Fibroblast of villous mesenchyme (primary cell): ENCODE data around the gene DDAH2. TPM values are rescaled to one million over a fixed set of nuclear protein-coding genes. Genes with fewer than 3 reads are reported as not detected.

Source experiments
- DNase-seq: peaks from one replicate; pipeline ENCODE4 v3.0.0-alpha.2; 2010; ENCODE audit warnings: low read depth
- H3K4me3 ChIP-seq: 2 replicates; pipeline ENCODE4 v1.5.1; 2011; ENCODE audit warnings: low read depth, mild to moderate bottlenecking, low read length
- total RNA-seq: library from RNA; depleted of rRNA; stranded (reverse); fragments of >200 nt; gene quantifications from 2 replicates; pipeline ENCODE4 v1.2.3, GENCODE V29; 2012
- TF ChIP-seq, protein P1 (sequence below): IDR thresholded peaks from 2 replicates; pipeline ENCODE4 v1.5.1; 2012; ENCODE audit warnings: low read depth, mild to moderate bottlenecking, low read length; ENCODE audit not compliant: insufficient read depth

The DDAH2 gene
- total RNA-seq, 1 donor = 60.5 TPM

DNA sequence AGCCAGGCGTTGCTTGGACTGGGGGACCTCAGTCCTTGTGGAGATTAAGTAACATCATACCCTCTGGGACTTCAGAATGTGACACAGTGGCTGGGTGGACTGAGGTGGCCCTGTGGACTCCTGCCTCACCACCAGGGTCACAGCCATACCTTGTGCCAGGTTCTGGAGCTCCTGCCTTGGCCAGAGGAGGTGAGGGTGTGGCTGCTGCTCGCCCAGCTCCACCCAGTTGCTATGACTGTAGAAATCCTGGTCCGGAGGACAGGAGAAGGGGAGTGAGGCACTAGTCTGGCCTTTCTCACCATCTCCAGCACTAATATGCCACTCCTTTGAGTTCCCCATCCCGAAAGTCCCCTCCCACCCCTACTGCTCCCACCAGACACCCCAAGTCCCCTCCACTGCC is 46.1 kb upstream of the DDAH2 start:
- TF ChIP-seq, protein P1, sequence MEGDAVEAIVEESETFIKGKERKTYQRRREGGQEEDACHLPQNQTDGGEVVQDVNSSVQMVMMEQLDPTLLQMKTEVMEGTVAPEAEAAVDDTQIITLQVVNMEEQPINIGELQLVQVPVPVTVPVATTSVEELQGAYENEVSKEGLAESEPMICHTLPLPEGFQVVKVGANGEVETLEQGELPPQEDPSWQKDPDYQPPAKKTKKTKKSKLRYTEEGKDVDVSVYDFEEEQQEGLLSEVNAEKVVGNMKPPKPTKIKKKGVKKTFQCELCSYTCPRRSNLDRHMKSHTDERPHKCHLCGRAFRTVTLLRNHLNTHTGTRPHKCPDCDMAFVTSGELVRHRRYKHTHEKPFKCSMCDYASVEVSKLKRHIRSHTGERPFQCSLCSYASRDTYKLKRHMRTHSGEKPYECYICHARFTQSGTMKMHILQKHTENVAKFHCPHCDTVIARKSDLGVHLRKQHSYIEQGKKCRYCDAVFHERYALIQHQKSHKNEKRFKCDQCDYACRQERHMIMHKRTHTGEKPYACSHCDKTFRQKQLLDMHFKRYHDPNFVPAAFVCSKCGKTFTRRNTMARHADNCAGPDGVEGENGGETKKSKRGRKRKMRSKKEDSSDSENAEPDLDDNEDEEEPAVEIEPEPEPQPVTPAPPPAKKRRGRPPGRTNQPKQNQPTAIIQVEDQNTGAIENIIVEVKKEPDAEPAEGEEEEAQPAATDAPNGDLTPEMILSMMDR = no peak
- H3K4me3 ChIP-seq = no peak overlapping the region
- DNase-seq = no peak

DNA sequence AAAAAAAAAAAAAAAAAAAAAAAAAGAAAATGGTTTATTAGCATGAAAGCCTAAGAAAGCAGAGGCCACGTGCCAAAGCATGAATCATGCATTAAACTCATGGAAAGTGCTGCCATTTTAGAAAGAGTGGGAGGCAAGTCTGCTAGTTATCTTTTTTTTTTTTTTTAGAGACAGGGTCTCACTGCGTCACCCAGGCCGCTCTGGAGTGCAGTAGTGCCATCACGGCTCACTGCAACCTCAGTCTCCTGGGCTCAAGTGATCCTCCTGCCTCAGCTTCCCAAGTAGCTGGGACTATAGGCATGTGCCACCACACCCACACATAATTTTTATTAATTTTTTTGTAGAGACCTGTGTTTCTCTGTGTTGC is 42.9 kb upstream of the DDAH2 start:
- TF ChIP-seq, protein P1 = no peak
- DNase-seq = no peak
- no peak overlapping the region for H3K4me3 ChIP-seq

DNA sequence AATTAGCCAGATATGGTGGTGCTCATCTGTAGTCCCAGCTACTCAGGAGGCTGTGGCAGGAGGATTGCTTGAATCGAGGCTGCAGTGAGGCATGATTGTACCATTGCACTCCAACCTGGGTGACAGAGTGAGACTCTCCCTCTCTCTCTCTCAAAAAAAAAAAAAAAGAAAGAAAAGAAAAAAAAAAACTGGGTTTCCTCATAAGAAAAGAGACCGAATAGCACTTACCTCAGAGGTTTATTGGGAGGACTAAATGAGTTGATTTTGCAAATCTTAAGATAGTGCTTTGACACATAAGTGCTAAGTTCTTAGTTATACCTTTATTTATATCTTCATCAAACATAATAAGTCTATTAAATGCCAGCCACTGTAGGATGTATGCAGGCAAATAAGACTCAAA is 41.8 kb upstream of the DDAH2 start:
- DNase-seq = no peak
- no peak overlapping the region for H3K4me3 ChIP-seq
- TF ChIP-seq, protein P1 = no peak

DNA sequence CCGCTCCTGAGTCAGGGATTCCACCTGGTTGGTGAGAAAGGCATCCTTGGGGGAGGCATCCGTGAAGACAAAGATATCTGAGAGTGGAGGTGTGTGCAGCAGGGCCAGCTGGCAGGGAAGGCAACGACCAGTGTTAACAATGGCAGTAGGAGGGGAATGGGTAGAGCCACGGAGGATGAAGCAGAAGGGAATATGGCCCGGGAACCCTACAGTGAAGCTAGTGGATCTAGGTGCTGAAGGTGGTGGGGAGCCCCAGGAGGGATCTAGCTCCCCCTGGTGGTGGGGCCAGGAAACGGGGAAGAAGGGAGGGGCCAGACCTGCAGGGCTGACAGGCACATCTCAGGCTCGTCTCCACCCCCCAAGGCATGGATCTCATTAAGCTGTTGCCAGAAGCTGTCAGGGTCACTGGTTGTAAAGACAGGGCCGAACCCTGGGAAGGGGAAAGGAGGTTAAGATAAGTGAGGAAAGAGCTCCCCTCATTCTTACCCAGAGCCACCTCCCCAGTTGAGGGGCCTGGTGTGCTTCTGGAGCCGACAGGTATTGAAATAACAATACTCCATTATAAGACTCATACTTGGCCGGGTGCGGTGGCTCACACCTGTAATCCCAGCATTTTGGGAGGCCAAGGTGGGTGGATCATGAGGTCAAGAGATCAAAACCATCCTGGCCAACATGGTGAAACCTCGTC is 40.7 kb upstream of the DDAH2 start:
- TF ChIP-seq, protein P1 = peak; percentile 77
- DNase-seq = peak; percentile 64
- no peak overlapping the region for H3K4me3 ChIP-seq

DNA sequence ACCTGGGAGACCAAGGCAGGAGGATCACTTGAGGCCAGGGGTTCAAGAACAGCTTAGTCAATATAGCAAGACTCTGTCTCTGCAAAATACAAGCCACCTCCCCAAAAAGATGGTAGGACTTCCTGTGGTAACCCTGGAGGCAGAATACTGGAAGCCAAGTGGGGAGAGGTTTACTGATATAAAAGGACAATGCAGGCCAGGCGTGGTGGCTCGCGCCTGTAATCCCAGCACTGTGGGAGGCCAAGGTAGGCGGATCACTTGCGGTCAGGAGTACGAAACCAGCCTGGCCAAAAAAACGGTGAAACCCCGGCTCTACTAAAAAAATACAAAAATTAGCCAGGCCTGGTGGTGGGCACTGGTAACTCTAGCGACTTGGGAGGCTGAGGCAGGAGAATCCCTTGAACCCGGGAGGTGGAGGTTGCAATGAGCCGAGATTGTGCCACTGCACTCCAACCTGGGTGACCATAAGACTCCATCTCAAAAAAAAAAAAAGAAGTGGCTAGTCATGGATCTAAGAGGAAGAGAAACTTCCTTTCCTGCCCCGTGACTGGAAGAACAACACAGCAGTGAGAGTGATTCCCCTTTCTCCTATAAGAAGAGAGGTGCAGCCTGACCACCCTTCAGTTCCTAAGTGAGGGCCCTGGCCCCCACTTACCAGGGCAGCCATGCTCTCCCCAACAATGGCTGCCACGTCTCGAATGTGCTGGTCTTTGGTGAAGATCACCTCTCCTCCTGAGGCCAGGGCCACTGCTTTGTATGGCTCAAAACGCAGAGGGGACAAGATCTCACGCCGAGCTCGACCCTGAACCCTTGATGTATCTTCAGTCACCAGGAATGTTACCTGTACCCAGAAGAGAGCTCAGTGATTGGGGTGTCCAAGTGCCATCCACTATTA is 39.5 kb upstream of the DDAH2 start:
- DNase-seq = no peak
- TF ChIP-seq, protein P1 = no peak
- no peak overlapping the region for H3K4me3 ChIP-seq

DNA sequence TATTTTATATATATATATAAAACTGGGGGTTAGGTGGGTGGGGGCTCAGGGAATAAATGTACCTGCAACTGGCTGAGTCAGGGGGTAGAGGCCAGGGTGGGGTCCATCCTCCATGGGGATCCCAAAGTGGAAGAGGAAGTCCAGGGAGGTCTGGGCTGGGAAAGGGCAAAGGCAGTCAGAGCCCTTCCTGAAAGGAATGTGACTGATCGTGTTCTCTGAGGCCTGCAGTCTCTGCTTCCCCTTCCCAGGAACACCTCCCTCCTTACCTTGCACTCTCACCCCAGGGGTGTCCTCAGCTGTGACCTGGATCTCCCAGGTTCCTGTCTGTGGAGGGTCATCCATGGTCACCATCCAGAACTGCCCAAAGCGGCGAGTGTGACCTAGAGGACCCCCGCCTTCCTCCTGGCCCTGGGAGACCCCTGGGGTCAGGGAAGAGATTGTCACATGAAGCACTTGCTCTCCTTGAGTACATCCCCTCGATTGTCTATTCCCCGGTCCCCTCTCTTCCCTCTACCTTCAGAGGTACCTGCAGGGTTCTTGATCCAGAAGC is 38.1 kb upstream of the DDAH2 start:
- no peak overlapping the region for H3K4me3 ChIP-seq
- TF ChIP-seq, protein P1 = no peak
- no peak for DNase-seq
